Islet of Langerhans (tissue), 1 donor: ENCODE data around the gene BRI3BP.
"Not testable (repeated sequence)": the region's sequence is repeated elsewhere in the genome, so short reads cannot be mapped to it uniquely, and the experiment has no call there.

Source experiments
- FAIRE-seq: peaks from one replicate; lab custom pipeline; 2011; peaks lifted over from hg19 to GRCh38; lab: Jason Lieb, UNC

The BRI3BP gene

GRCh38 chr12:124975276-124975675 is 18.2 kb upstream of the BRI3BP start:
- no peak for FAIRE-seq

- FAIRE-seq: no peak
Observed at GRCh38 chr12:124976999-124977398, 16.4 kb upstream of the BRI3BP start.

DNA sequence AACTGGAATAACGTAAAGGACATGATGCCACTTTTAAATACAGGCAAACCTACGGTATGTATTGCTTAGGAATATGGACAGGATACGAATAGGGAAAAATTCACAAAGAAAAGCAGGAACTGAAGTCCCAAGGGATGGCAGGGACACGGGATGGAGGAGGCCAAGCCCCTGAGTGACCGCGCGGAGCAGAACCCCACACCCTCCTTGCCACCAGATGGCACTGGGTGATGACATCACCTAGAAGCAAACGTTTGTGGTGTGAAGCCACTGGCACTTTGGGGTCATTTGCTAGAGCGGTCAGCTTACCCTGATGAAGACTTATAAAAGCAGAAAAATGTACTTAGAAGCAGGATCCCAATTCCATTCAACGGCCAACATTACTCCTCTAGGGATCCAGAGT is 13.9 kb upstream of the BRI3BP start:
- no peak for FAIRE-seq

DNA sequence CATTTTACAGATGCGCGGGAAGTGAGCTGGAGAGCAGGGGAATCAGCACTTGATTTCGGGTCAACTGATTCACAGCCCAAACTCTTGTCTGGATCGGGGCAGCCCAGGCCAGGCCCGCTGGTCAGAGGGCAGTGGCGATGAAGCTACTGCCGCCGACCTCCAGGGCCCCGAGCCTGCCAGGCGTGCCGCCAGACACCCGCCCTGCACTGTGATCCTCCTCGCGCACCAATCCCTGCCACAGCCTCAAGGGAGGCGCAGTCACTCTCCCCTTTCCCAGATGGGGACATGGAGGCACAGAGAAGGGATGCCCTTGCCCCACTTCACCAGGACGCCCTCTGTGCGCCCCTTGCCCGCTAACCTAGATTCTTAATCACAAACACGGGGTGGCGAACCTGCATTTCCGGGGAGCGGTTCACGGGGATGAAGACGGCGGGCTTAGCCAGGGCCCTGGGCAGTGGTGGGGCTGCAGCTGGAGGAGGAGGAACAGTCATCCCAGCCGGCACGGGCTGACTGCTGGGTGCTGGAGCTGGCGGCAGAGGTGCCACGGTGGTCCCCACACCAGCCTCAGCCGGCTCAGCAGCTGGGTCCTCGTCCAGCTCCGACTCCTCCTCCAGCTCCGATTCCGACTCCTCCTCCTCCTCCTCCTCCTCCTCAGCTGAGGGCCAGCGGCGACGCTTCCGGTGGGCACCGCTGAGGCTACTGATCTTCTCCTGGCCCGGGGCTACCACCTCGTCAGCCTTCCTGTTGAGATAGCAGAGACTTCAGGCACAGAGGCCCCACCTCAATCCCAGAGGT is 13.2 kb upstream of the BRI3BP start:
- FAIRE-seq: no peak

GRCh38 chr12:124986876-124987275 is 6.6 kb upstream of the BRI3BP start:
- not testable (repeated sequence) for FAIRE-seq

DNA sequence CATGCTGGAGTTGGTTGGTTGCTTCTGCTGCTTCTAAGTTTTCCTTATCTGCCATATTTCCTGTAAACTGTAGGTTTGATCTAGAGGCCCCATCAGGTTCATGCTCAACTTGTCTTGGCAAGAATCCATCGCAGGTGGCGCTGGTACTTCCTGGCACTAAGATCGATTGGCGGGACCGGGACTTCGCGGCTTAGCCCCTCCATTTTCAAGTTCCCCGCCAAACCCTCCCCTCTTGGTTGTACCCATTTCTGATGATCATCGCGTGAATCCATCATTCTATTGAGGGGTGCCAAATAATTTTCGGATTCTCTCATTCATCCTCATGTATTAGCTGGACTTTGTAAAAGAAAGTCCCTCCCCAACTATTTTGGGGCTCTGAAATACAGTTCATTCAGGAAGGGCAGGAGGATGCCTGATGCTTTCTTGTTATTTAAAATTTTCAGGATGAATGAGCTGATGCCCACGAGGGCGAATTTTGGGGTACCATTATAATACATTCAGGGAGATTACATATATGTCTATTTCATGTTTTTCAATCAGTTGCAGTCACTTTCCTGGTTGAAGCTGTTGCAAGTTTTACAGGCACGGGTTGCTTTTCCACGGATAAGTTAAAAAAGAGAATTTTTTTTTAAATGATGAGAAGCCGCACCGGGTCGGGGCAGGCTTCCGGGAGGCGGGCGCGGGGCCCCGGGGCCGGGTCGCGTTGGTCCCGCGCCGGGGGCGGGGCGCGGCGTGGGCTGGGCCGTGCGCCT is 395 bp upstream of the BRI3BP start:
- no peak for FAIRE-seq

- no peak for FAIRE-seq
Observed at GRCh38 chr12:124994437-124994975, 1.1 kb downstream of the BRI3BP start.

DNA sequence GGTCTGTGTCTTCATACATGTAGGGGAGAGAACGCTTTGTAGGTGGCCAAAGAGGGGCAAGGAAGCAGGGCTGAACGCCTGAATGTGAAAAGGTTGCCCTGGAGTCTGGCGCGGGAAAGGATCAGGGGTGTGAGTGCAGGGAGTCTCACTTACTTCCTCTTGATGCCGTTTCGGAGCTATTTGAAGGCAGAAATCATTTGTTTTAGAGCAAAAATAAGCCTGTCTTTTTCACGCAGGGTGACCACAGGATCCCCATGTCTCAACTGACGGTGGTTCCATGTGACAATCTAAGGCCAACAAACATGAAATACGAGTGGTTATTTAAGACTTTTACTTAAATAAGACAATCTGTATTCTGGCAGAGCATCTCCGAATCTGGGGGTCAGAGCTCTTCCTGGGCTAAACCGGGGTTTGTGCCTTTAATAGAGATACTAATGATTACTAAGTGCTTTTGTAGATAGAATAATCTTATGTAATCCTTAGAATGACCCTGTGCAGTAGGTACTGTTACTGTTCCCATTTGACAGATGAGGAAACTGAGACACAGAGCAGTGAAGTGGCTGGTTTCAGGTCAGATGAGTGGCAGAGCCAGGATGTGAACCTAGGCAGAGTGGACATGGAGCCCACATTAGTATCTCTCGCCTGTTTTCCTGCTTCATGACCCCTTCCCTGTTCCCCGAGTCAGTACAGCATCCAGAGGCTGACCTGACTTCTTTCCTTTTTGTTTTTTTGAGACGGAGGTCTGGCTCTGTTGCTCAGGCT is 1.9 kb downstream of the BRI3BP start:
- FAIRE-seq: no peak

DNA sequence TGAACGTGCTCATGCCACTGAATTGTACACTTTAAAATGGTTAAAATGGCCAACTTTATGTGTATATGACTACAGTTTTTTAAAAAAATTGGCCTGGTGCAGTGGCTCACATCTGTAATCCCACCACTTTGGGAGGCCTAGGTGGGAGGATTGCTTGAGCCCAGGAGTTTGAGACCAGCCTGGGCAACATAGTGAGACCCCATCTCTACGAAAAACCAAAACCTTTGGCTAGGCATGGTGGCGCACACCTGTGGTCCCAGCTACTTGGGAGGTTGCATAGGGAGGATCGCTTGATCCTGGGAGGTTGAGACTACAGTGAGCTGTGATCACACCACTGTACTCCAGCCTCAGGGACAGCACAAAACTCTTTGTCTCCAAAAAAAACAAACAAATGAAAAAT is 5.3 kb downstream of the BRI3BP start:
- FAIRE-seq: no peak

GRCh38 chr12:125001636-125002035 is 8.2 kb downstream of the BRI3BP start:
- no peak for FAIRE-seq

GRCh38 chr12:125003021-125003420 is 9.6 kb downstream of the BRI3BP start:
- no peak for FAIRE-seq

DNA sequence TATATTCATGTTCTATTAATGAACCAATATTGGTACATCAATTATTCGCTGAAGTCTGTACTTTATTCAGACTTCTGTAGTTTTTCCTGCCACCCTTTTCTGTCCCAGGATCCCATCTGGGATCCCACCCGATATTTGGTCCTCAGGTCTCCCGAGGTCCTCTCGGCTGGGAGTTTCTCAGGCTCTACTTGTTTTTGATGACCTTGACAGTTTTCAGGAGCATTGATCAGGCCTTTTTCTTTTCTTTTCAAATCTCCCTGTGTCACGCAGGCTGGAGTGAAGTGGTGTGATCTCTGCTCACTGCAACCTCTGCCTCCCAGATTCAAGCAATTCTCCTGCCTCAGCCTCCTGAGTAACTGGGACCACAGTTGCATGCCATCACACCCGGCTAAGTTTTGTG is 11.2 kb downstream of the BRI3BP start:
- FAIRE-seq: no peak

DNA sequence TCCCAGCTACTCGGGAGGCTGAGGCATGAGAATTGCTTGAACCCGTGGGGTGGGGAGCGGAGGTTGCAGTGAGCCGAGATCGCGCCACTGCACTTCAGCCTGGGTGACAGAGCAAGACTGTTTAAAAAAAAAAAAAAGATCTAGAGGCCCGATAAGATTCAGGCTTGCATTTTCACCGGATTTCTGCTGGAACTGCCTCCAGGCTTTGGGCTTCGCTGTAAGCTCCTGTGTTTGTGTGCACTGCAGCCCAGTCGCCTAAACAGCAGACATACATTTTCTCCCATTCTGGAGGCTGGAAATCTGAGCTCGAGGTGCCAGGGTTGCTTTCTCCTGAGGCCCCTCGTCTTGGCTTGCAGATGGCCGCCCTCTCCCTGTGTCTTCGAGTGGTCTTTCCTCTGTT is 12.2 kb downstream of the BRI3BP start:
- no peak for FAIRE-seq

DNA sequence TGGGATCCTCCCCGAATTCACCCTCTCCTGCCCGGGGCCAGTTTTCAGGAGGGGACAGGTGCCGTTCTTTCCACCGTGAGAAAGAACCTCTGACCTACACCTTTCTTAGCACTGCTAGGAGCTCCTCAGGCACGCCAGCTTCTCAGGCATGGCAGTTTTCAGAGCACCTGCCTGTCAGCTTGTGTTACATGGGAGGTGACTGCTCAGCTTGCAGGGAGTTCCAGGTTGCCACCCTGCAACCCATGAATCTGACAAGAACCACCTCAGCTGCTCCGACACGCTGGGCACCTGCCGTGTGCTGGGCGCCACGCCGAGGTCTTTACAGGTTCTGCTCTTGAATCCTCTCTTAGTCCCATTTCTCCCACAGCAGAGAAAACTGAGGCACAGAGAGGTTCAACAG is 12.9 kb downstream of the BRI3BP start:
- FAIRE-seq: no peak

GRCh38 chr12:125013816-125014442 is 20.5 kb downstream of the BRI3BP start:
- no peak for FAIRE-seq

DNA sequence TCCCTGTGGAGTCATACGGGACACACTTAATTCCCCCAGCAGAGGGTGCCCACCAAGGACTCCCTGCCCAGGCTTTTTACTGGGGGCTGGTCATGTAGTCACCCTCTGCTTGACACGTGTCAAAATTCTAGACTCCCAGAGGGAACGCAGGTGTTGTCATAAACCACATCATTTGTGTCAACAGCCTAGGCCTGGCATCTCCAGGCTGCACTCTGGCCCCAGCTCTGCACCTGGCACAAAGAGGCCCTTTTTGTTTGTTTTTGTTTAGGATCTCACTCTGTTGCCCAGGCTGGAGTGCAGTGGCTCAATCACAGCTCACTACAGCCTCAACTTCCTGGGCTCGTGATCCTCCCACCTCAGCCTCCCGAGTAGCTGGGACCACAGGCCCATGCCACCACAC is 21.1 kb downstream of the BRI3BP start:
- no peak for FAIRE-seq

GRCh38 chr12:125015680-125016310 is 22.4 kb downstream of the BRI3BP start:
- FAIRE-seq: no peak

GRCh38 chr12:125017801-125018200 is 24.4 kb downstream of the BRI3BP start:
- no peak for FAIRE-seq

DNA sequence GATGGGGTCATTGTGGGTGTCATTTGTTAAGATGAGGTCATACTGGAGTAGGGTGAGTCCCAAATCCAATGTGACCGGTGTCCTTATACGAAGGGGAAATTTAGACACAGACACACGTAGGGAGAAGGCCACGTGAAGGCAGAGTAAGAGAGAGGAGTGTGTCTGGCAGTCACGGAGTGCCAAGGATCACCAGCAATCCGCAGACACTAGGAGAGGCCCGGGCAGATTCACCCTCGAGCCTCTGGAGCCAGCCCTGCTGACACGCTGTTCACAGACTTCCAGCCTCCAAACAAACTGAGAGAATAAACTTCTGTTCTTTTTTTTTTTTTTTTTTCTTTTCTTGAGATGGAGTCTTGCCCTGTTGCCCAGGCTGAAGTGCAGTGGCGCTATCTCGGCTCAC is 24.9 kb downstream of the BRI3BP start:
- no peak for FAIRE-seq

DNA sequence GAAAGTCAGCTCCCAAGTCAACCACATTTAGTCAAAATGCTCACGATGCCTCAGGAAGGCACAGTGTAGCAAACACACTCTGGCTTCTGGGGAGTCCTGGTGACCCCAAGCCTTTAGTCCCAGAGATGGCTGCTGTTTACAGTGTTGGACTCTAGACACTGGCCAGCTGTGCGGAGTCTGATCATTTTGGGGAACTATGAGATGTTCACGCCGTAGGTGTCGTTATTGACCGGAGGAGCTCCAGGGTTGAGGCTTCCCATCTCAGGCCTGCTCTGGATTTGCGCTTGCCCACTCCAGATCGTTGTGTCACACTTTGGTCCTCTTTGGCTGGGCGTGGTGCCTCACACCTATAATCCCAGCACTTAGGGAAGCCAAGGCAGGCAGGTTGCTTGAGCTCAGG is 27.7 kb downstream of the BRI3BP start:
- no peak for FAIRE-seq

DNA sequence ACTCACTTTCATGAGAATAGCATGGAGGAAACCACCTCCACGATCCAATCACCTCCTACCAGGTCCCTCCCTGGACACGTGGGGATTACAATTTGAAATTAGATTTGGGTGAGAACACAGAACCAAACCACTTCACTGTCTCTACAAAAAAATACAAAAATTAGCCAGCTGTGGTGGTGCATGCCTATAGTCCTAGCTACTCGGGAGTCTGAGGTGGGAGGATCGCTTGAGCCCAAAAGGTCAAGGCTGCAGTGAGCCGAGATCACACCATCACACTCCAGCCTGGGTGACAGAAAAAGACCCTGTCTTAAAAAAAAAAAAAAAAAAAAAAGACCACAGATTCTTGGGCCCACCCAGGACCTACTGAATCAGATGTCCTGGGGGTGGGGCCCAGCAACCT is 28.3 kb downstream of the BRI3BP start:
- FAIRE-seq: no peak

GRCh38 chr12:125023065-125023464 is 29.6 kb downstream of the BRI3BP start:
- FAIRE-seq: no peak
